ENCODE measurements around the gene HYOU1.
"Not testable (repeated sequence)": the region's sequence is repeated elsewhere in the genome, so short reads cannot be mapped to it uniquely, and the experiment has no call there.

The HYOU1 gene

GRCh38 chr11:119042927-119043326, 14.1 kb downstream of the HYOU1 start:
- no peak for DNase-seq

DNA sequence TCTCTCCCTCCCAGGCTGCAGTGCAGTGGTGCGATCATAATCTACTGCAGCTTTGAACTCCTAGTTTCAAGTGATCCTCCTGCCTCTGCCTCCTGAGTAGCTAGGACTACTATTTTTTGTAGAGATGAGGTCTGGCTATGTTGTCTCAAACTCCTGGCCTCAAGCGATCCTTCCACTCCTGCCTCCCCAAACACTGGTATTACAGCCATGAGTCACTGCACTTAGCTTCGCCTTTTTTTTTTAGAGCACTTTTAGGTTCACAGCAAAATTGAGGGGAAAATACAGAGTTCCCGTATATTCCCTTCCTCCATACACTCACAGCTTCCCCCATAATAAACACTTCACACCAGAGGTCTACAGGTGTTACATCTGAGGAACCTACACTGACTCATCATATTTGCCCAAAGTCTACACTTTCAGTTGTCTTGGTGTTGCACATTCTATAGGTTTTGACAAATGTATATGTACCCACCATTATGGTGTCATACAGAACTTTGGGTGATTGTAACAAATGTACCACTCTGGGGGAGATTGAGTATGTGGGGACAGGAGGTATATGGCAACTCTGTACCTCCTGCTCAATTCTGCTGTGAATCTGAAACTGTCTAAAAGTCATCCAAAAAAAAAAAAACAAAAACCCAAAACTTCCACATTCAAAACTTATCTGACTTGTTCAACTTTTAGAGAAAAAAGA, 15.0 kb downstream of the HYOU1 start:
- peak; percentile 24 for DNase-seq

GRCh38 chr11:119039471-119039870, 17.5 kb downstream of the HYOU1 start:
- DNase-seq, result peak; percentile 26

DNA sequence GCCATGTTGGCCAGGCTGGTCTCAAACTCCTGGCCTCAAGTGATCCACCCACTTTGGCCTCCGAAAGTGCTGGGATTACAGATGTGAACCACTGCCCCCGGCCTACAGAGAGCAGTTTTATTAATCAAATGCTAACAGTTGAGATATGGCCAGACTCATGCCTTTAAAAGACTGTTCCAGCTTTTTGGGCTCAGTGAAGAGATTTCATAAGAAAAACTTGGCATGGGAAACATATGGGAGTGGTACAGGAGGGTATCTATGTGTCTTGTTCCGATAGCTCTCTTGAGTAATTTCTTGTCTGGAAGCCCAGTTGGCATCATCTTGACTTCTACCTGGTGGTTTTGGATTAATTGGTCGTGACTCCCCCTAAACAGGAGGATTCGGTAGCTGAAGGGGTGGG, 18.1 kb downstream of the HYOU1 start:
- no peak for DNase-seq

GRCh38 chr11:119034813-119035212, 22.2 kb downstream of the HYOU1 start:
- no peak for DNase-seq

DNA sequence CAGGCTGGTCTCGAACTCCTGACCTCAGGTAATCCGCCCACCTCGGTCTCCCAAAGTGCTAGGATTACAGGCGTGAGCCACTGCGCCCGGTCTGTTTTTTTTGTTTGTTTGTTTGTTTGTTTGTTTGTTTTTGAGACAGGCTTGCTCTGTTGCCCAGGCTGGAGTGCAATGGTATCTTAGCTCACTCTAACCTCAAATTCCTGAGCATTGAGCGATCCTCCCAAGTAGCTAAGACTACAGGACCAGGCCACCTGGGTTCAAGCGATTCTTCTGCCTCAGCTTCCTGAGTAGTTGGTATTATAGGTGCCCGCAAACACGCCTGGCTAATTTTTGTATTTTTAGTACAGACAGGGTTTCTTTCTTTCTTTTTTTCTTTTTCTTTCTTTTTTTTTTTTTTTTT, 23.6 kb downstream of the HYOU1 start:
- DNase-seq, result not testable (repeated sequence)

DNA sequence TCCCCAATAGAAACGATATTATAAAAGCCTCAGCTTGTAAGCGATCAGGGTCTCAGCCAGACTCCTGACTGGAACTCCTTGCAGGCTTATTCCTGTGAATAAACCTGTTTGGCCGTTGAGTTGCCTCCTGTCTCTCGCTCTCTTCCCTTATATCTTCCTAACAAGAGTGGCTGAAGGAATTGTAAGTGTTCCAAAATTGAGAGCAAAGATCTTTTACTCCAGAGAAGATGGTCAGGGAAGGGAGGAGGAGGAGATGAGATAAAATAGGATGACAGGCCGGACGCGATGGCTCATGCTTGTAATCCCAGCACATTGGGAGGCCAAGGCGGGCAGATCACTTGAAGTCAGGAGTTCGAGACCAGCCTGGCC, 25.1 kb downstream of the HYOU1 start:
- no peak for DNase-seq

GRCh38 chr11:119030329-119031047, 26.5 kb downstream of the HYOU1 start, which contains the start of gene SLC37A4:
Gene SLC37A4 (minus strand): TSS chr11:119030877.
- peak; percentile 96 for DNase-seq

DNA sequence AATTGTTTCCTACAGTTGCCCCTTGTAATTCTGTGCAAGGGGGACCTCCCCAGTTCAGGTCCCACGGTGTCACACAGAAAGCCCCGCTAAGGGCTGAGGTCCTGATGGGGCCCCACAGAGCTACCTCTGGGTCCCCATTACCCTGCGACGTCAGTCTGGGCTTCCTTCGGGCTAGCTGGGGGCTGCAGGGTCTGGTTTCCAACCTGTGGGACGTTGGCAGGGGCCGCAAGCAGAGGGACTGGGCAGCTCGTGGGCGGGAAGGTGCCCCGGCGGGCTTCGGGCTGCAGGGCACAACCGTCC, 27.0 kb downstream of the HYOU1 start:
- no peak for DNase-seq

- DNase-seq, result peak; percentile 21
Measured at GRCh38 chr11:119029340-119030028, 27.5 kb downstream of the HYOU1 start.

DNA sequence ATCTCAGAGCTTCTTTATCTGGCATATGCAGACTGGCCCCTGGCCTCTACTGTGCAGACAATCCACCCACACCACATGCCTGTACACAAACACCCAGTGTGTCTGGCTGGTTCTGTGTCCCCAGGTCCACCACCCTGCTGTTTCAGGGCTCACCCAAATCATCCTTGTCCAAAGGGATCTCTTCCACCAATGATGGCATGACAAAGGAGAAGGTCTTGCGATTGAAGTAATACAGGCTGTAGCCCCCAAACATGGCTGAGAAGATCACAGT, 28.0 kb downstream of the HYOU1 start:
- DNase-seq, result no peak

DNA sequence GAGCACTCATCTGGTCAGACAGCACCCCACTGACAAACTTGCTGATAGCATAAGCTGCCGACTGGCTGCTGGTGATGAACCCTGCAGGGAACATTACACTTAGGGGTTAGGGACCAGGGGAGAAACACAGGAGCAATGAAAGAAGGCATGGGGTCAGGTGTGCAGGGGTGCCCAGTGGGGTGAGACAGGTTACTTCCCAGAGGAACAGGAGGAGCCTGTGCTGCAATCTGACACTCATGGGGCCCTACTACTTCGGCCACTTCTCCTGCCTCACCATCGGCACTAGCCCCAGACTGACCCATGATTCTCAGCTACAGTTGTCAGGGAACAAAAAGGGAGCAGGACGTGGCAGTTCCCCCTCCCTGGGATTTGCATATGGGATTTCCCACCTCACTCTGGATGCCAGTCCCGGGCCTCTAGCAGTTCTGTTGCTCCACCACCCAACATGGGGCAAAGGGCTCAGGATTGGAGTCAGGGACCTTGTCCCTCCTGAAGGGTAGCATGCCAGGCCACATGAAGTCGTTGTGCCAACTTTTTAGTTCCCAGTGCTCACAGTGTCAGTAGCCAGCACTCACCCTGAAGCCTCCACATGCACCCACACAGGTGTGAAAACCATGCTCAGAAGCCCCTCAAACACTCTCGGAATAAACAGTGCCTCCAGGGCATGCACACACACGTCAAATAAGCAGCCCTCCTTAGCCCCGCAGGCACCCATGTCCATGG, 28.5 kb downstream of the HYOU1 start:
- DNase-seq, result no peak

GRCh38 chr11:119027561-119028345, 29.3 kb downstream of the HYOU1 start:
- no peak for DNase-seq

DNA sequence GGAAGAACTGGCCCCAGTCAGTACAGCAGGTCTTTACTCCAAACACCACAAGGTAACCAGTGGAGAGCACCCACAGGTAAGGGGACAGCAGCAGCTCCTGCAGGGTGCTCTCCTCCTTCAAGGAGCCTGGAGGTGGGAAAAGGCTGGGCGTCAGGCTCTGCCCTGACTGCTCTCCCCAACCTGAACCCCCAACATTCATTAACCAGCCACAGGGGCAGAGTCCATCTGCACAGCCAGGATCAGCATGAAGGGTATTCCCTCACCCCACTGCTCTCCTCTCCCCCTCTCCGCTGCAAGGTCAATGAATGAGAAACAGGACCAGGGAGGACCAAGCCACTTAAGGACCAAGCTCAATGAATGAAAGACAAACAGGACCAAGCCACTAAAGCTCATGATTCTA, 30.0 kb downstream of the HYOU1 start:
- no peak for DNase-seq

DNA sequence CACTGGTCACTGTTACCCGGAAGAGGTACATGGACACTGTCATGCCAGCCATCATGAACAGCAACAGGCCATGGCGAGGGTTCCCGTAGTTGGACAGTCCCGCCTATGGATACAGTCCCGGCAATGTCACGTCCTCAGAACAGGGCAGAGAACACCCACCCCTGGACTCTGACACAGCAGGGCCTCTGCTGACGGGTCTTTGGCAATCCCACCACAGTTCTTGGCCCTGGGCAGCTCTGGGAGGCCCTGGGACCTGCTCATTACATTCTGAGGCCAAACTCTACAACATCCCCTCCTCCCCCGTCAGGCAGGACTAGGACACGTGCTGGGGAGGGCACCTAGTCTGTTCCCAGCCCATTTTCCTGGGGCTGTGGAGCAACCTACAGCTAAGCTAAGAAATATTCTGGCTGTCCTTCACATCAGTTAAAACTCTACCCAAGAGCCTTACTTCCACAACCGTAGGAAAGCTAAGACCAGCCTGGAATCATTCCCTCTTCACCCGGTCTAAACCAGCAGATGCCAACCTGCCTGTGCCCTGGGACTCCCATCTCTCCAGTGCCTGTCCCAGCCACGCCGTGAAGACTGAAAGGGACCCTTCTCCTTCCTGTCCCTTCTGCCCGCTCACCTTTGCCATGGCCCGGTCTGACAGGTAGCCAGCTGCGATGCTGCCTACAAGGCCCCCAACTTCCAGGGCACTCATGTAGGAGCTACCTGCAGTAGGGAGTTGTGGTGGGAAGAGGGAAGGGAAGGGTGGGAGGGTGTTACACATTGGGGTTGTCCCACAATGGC, 30.8 kb downstream of the HYOU1 start:
- DNase-seq, result no peak

- DNase-seq, result no peak
Measured at GRCh38 chr11:119025541-119025940, 31.5 kb downstream of the HYOU1 start.

GRCh38 chr11:119025099-119025473, 31.9 kb downstream of the HYOU1 start:
- no peak for DNase-seq

DNA sequence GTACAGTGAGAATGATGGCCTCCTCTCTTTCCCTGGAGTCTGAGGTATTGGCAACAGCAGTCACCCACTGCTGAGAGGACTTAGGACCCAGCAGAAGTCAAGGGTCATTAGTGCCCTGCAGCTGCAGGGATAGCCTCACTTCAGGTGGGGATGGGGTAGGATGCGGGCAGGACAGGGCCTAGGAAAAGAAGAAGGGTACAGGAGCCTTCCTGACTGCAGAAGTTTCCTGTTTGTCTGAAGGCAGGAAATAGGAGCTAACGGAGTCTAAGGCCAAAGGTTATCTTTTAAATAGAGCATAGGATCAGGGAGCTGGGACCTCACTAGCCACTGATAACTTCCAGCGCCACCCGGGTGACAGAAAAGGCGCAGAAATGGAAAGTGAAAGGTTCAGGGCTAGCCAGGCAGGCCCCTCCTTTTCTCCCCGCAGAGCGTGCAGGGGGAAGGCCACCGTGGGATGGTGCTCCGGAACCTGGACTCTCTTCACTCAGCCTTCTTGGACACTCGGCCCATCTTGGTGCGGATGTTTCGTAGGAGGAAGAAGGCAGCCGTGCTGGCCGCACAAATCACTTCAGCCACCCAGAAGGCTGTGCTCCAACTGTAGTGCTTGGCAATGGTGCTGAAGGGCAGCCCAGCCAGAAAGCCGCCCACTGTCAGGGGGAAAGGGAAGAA, 32.4 kb downstream of the HYOU1 start:
- no peak for DNase-seq

DNA sequence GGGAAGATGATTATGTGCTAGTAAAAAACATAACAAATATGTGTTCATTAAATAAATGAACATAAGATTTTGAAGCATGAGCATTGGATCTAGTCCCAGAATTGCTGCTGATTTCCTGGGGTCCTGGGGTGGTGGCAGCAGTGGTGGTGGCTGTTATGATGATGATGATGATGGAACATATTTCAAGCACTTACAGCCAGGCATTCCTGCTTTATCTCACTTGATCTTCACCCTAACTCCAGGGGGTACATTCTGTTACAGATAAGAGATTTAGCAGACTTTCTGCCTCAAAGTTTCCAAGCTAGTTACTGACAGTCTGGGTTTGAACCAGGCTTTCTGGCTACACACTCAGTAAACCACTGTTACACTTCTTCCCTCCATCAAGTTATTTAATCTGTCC, 33.3 kb downstream of the HYOU1 start:
- DNase-seq, result no peak

- no peak for DNase-seq
Measured at GRCh38 chr11:119021631-119022030, 35.4 kb downstream of the HYOU1 start.

GRCh38 chr11:119019996-119020395, 37.0 kb downstream of the HYOU1 start:
- DNase-seq, result no peak
